ENCODE data around the gene CFAP43. TPM values are rescaled to one million over a fixed set of nuclear protein-coding genes. Genes with fewer than 3 reads are reported as not detected.

Gene CFAP43
- total RNA-seq, 2 experiments from 2014 or later: not detected

- Histone ChIP-seq H4K20me1 (ENCODE audit: insufficient read depth, low read length) (no peaks in the 10 kb centered on the region), H3K4me2 (ENCODE audit: low read length) (peak overlapping the region; percentile 89), H3K9me2 (ENCODE audit: insufficient read depth, low read length) (no peaks in the 10 kb centered on the region), H2AFZ (ENCODE audit: low read length) (peak overlapping the region; percentile 91), H3K27ac (ENCODE audit: low read depth, low read length, poor library complexity, severe bottlenecking) (peak overlapping the region; percentile 82), H3K4me3 (ENCODE audit: low read depth, low read length, poor library complexity, severe bottlenecking) (peak overlapping the region; percentile 71), H3K36me3 (ENCODE audit: insufficient read depth, low read length) (peaks cover 7% of the 10 kb centered on the region), H3K79me2 (ENCODE audit: insufficient read depth, low read depth, low read length) (peaks cover 10% of the 10 kb centered on the region; the same call in 1 of the 2 replicates), H3K4me1 (ENCODE audit: insufficient read depth, low read length, poor library complexity, severe bottlenecking) (peaks cover 31% of the 10 kb centered on the region), H3K9me3 (ENCODE audit: low read length) (no peaks in the 10 kb centered on the region)
- intact Hi-C loops (cut with micrococcal nuclease; ENCODE audit: unreplicated experiment): loop anchor here (1.0 to 5.0 kb wide), 7 partner anchors 146 to 409 kb away; partner anchors contain the start of genes CFAP58, GSTO2, ITPRIP and SLK
- ChIA-PET CTCF (ENCODE audit: unreplicated experiment) (interaction anchor here (0.5 to 1.0 kb wide), 5 partner anchors 25 to 1376 kb away, joined by 3 to 8 read pairs (median 4); no protein-coding TSS in a partner anchor), POLR2A (interaction anchor here (0.6 to 2.6 kb wide), 17 partner anchors 9 to 357 kb away, joined by 3 to 13 read pairs (median 4); partner anchors contain the start of genes GSTO2 and STN1)
- BruUV-seq (replicated peaks): TSS peak; percentile 99
- DNase-seq (ENCODE audit: low spot score): peak; percentile 60
- TF ChIP-seq CTCF (conservative IDR thresholded peaks at IDR 0.05; ENCODE audit: low read length) (no peak), EZH2phosphoT487 (IDR thresholded peaks at IDR 0.05; ENCODE audit: borderline replicate concordance, low read depth, low read length) (no peak)
Measured at GRCh38 chr10:104120903-104121484, 111.2 kb downstream of the CFAP43 start.

GRCh38 chr10:104120512-104120902 is 111.7 kb downstream of the CFAP43 start:
- Histone ChIP-seq H3K4me3 (ENCODE audit: low read depth, low read length, poor library complexity, severe bottlenecking) (peak overlapping the region; percentile 71), H3K27ac (ENCODE audit: low read depth, low read length, poor library complexity, severe bottlenecking) (peak overlapping the region; percentile 82), H3K9me2 (ENCODE audit: insufficient read depth, low read length) (no peaks in the 10 kb centered on the region), H3K4me1 (ENCODE audit: insufficient read depth, low read length, poor library complexity, severe bottlenecking) (peaks cover 31% of the 10 kb centered on the region), H3K4me2 (ENCODE audit: low read length) (peak overlapping the region; percentile 89), H3K36me3 (ENCODE audit: insufficient read depth, low read length) (peaks cover 6% of the 10 kb centered on the region), H3K9me3 (ENCODE audit: low read length) (no peaks in the 10 kb centered on the region), H3K79me2 (ENCODE audit: insufficient read depth, low read depth, low read length) (peaks cover 10% of the 10 kb centered on the region; the same call in 1 of the 2 replicates), H2AFZ (ENCODE audit: low read length) (peak overlapping the region; percentile 91), H4K20me1 (ENCODE audit: insufficient read depth, low read length) (no peaks in the 10 kb centered on the region)
- no TSS peak for BruUV-seq (replicated peaks)
- DNase-seq (ENCODE audit: low spot score): no peak
- TF ChIP-seq CTCF (conservative IDR thresholded peaks at IDR 0.05; ENCODE audit: low read length): no peak
- TF ChIP-seq EZH2phosphoT487 (IDR thresholded peaks at IDR 0.05; ENCODE audit: borderline replicate concordance, low read depth, low read length): no peak
- CTCF ChIA-PET (ENCODE audit: unreplicated experiment): interaction anchor here (0.5 to 0.6 kb wide), 4 partner anchors 25 to 1375 kb away, joined by 3 to 8 read pairs (median 4); no protein-coding TSS in a partner anchor
- intact Hi-C loops (cut with micrococcal nuclease; ENCODE audit: unreplicated experiment): loop anchor here (5.0 kb wide), 4 partner anchors 147 to 408 kb away; partner anchors contain the start of genes CFAP58, GSTO2 and ITPRIP
- POLR2A ChIA-PET: interaction anchor here (0.6 to 2.6 kb wide), 9 partner anchors 10 to 203 kb away, joined by 3 to 8 read pairs (median 3); partner anchors contain the start of gene STN1

Data from OCI-LY7 (cell line).